C4-2B (cell line): ENCODE data around the gene MAN1A1.
A peak's percentile ranks its signal among the peaks of the same experiment; 100 is the strongest.
"Not testable (repeated sequence)": the region's sequence is repeated elsewhere in the genome, so short reads cannot be mapped to it uniquely, and the experiment has no call there.

Experiments
- H3K27ac ChIP-seq: fragments of 450-650 bp; 2 replicates; pipeline ENCODE4 v1.5.1; 2017
- ZFX ChIP-seq: fragments of 450-650 bp; IDR thresholded peaks from 2 replicates; pipeline ENCODE4 v1.6.1; 2017
- TF ChIP-seq, protein P1 (sequence below): fragments of 450-650 bp; conservative IDR thresholded peaks from 2 replicates; pipeline ENCODE4 v1.5.1; 2017; ENCODE audit warnings: mild to moderate bottlenecking

MAN1A1 gene

DNA sequence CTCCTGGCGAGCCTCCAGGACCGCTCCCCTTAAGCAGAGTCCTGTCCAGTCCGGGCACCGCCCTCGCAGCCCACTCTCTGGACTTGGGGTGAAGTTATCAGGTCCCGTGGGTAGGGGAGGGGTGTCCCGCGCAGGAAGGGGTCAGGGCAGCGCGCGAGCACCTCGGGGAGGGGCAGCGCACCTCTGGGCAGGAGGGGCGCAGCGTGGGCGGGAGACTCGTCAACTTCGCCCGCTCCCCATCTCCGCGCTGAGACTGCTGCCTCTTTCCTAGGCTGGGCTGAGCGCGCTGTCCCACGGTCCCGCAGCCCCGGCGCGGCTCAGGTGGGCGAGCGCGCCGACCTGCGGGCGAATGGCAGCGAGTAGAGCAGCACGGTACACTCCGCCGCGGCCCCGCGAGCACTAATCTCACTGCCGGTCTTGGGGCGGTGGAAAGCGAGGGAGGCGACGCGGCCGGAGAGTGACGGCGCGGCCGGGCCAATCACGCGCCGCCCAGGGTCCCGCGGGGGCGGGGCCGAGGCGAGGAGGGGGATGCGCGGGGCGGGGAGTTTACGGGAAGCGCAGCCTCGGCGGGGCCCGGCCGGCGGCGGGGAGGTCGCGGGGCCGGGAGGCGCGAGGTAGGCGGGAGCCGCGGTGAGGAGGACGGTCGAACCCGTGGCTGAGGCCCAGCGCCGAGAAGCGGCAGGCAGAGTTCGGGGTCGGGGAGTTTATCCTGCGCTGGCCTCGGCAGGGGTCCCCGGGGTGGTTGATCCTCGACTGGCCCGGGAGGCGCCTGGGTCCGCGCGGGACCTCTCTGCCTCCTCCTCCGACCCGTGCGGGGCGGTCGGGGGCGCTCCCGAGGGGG lies at the start of gene MAN1A1:
Gene MAN1A1 (minus strand): TSS at position 401 of the 841 bp plus-strand sequence. CDS start 696 bp downstream, outside the sequence.
- TF ChIP-seq ZFX, result no peak
- TF ChIP-seq, protein P1, sequence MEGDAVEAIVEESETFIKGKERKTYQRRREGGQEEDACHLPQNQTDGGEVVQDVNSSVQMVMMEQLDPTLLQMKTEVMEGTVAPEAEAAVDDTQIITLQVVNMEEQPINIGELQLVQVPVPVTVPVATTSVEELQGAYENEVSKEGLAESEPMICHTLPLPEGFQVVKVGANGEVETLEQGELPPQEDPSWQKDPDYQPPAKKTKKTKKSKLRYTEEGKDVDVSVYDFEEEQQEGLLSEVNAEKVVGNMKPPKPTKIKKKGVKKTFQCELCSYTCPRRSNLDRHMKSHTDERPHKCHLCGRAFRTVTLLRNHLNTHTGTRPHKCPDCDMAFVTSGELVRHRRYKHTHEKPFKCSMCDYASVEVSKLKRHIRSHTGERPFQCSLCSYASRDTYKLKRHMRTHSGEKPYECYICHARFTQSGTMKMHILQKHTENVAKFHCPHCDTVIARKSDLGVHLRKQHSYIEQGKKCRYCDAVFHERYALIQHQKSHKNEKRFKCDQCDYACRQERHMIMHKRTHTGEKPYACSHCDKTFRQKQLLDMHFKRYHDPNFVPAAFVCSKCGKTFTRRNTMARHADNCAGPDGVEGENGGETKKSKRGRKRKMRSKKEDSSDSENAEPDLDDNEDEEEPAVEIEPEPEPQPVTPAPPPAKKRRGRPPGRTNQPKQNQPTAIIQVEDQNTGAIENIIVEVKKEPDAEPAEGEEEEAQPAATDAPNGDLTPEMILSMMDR, result peak; percentile 15
- H3K27ac ChIP-seq, result peak within 1 kb of the TSS; percentile 21; the same call in 1 of the 2 replicates

DNA sequence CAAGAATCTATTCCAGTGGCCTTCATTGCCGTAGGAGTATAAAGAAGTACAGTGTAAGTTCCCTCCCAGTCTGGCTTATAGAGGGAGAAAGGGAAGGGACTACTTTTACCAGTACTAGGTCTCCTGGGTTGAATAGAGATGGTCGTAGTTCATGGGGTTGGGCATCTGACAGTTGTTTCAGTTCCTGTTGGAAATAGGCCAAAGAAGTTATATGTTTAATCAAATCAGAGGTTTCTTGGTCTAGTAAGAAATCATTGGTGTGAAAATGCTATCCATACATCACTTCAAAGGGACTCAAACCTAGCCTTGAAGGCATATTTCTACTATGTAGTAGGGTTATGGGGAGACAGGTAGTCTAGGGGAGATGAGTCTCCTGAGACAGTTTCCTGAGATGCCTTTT lies 45.6 kb upstream of the MAN1A1 start:
- TF ChIP-seq, protein P1, result no peak
- no peak for TF ChIP-seq ZFX

DNA sequence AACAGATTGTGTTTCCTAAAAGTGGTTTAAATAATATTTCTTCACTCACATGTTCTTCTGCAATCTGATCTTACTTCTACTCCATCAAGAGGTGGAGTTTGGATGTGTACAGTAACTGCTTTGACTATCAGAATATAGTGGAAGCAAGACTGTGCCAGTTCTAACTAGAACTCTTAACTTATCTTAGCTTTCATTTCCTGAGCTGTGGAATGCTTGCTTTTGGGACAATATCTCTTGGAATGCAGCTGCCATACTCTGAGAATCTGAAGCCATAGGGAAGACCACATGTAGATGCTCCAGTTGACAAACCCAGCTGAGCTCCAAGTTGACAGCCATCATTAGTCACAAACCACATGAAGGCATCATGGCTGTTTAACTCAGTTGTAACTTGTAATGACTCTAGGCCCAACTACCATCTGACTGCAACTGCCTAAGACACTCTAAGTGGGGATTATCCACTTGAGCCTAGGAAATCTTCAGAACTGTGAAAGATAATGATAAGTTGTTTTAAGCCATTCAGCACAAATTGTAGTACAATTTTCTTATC lies 40.8 kb upstream of the MAN1A1 start:
- TF ChIP-seq, protein P1, result no peak
- no peak for TF ChIP-seq ZFX
- no peak overlapping the region for H3K27ac ChIP-seq

More for the DNA sequence above, 45.6 kb upstream of the MAN1A1 start:
- no peak overlapping the region for H3K27ac ChIP-seq

DNA sequence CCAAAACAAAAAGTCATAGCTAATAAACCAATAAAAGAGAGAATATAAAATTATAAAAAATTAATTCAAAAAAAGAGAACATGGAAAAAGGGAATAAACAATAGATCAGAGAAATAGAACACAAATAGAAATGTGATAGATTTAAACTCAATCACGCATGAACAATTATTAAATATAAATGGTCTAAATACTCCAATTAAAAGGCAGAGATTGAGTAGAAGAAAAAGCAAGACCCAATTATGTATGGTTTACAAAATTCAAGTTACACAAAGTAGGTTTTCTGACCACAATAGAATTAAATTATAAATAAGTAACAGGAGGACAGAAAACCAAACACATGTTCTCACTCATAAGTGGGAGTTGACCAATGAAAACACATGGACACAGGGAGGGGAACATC lies 36.4 kb upstream of the MAN1A1 start:
- TF ChIP-seq, protein P1, result no peak
- TF ChIP-seq ZFX, result no peak
- H3K27ac ChIP-seq, result no peak overlapping the region

DNA sequence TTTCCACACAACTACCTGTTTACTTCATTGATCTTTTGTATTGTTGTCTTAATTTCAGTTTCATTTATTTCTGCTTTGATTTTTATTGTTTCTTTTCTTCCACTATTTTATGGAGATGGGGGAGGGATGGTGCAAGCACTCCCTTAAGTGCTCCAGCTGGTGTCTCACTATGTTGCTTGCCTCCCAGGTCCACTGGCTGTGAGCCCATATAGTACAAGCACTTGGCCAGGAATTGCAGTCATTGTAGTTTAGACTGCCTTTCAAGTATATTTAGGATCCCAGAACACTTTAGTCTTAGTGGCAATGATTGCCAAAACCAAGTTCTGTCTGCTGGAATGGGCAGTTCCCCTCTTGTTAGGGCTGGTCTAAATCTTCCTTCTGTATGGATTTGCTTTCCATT lies 34.9 kb upstream of the MAN1A1 start:
- TF ChIP-seq, protein P1, result no peak
- no peak for TF ChIP-seq ZFX
- no peak overlapping the region for H3K27ac ChIP-seq

DNA sequence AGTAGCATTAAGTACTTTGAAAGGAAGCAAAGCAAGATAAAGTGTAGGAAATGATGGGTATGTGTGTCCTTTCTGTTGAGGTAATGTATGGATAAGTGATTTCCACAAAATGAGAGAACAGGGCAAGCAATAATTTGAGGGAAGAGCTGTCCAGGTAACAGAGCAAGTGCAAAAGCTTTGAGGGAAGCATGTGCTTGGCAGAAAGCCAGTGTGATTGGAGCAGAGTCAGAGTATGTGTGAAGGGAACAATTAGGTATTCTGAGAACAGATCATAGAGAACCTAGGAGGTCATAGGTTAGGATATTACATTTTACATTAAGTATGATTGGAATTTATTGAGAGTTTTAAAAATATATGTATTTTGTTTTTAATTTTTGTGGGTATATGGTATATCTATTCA lies 30.2 kb upstream of the MAN1A1 start:
- TF ChIP-seq ZFX, result no peak
- TF ChIP-seq, protein P1, result no peak
- H3K27ac ChIP-seq, result no peak overlapping the region

DNA sequence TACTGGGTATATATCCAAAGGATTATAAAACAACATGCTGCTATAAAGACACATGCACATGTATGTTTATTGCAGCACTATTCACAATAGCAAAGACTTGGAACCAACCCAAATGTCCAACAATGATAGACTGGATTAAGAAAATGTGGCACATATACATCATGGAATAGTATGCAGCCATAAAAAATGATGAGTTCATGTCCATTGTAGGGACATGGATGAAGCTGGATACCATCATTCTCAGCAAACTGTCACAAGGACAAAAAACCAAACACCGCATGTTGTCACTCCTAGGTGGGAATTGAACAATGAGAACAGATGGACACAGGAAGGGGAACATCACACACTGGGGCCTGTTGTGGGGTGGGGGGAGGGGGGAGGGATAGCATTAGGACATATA lies 27.5 kb upstream of the MAN1A1 start:
- not testable (repeated sequence) for H3K27ac ChIP-seq
